ENCODE data around the gene MKNK1.

The MKNK1 gene

DNA sequence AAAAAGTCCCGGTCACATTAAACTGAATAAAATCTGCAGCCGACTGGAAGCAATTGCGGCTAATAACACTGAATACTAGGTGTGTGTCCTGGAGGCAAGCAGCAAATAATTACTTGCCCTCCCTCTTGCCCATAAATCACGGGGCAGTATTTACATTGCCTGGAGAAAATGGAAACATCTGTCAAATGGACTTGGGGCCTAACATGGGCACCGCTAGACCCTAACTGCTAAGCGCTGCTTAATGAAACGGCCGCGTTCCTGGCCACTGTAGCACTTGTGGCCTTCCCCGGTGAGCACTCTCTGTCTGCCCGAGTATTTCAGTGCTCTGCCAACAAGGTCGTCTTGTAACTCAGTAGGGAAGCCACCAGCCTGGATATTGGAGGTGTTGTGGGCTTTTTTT lies 28.8 kb downstream of the MKNK1 start:
- TF ChIP-seq POLR2AphosphoS5 (IDR thresholded peaks at IDR 0.05; ENCODE audit: low read depth, low read length) = no peak
- no peak for TF ChIP-seq TAF1 (IDR thresholded peaks at IDR 0.05; ENCODE audit: borderline replicate concordance, low read depth, low read length)
- no peak for TF ChIP-seq POLR2A (IDR thresholded peaks at IDR 0.05; ENCODE audit: low read depth, low read length)
- FAIRE-seq (no peak), DNase-seq (ENCODE audit: insufficient read length) (no peak)

GRCh38 chr1:46571691-46572225 lies 32.3 kb downstream of the MKNK1 start:
- FAIRE-seq (no peak), DNase-seq (ENCODE audit: insufficient read length) (no peak)
- TF ChIP-seq TAF1 (IDR thresholded peaks at IDR 0.05; ENCODE audit: borderline replicate concordance, low read depth, low read length) = no peak
- TF ChIP-seq POLR2AphosphoS5 (IDR thresholded peaks at IDR 0.05; ENCODE audit: low read depth, low read length) = no peak
- no peak for TF ChIP-seq POLR2A (IDR thresholded peaks at IDR 0.05; ENCODE audit: low read depth, low read length)

- DNase-seq (ENCODE audit: insufficient read length) = no peak
- FAIRE-seq = no peak
- TF ChIP-seq POLR2AphosphoS5 (IDR thresholded peaks at IDR 0.05; ENCODE audit: low read depth, low read length) = no peak
- TF ChIP-seq POLR2A (IDR thresholded peaks at IDR 0.05; ENCODE audit: low read depth, low read length) = no peak
- no peak for TF ChIP-seq TAF1 (IDR thresholded peaks at IDR 0.05; ENCODE audit: borderline replicate concordance, low read depth, low read length)
Observed at GRCh38 chr1:46569884-46570725, 34.0 kb downstream of the MKNK1 start.

- no peak for FAIRE-seq
- TF ChIP-seq POLR2AphosphoS5 (IDR thresholded peaks at IDR 0.05; ENCODE audit: low read depth, low read length) = no peak
- TF ChIP-seq POLR2A (IDR thresholded peaks at IDR 0.05; ENCODE audit: low read depth, low read length) = no peak
- TF ChIP-seq TAF1 (IDR thresholded peaks at IDR 0.05; ENCODE audit: borderline replicate concordance, low read depth, low read length) = no peak
- DNase-seq (ENCODE audit: insufficient read length) = no peak
Observed at GRCh38 chr1:46569116-46569515, 35.0 kb downstream of the MKNK1 start.

GRCh38 chr1:46568461-46568891 lies 35.6 kb downstream of the MKNK1 start:
- DNase-seq (ENCODE audit: insufficient read length) = no peak
- FAIRE-seq = no peak
- no peak for TF ChIP-seq POLR2A (IDR thresholded peaks at IDR 0.05; ENCODE audit: low read depth, low read length)
- TF ChIP-seq TAF1 (IDR thresholded peaks at IDR 0.05; ENCODE audit: borderline replicate concordance, low read depth, low read length) = no peak
- no peak for TF ChIP-seq POLR2AphosphoS5 (IDR thresholded peaks at IDR 0.05; ENCODE audit: low read depth, low read length)

- FAIRE-seq (no peak), DNase-seq (ENCODE audit: insufficient read length) (no peak)
- TF ChIP-seq POLR2AphosphoS5 (IDR thresholded peaks at IDR 0.05; ENCODE audit: low read depth, low read length) (no peak), POLR2A (IDR thresholded peaks at IDR 0.05; ENCODE audit: low read depth, low read length) (no peak), TAF1 (IDR thresholded peaks at IDR 0.05; ENCODE audit: borderline replicate concordance, low read depth, low read length) (no peak)
Observed at GRCh38 chr1:46563341-46563740, 40.7 kb downstream of the MKNK1 start.

- no peak for FAIRE-seq
- DNase-seq (ENCODE audit: insufficient read length) = no peak
- TF ChIP-seq TAF1 (IDR thresholded peaks at IDR 0.05; ENCODE audit: borderline replicate concordance, low read depth, low read length) (no peak), POLR2A (IDR thresholded peaks at IDR 0.05; ENCODE audit: low read depth, low read length) (no peak)
Observed at GRCh38 chr1:46562498-46562897, 41.6 kb downstream of the MKNK1 start.

DNA sequence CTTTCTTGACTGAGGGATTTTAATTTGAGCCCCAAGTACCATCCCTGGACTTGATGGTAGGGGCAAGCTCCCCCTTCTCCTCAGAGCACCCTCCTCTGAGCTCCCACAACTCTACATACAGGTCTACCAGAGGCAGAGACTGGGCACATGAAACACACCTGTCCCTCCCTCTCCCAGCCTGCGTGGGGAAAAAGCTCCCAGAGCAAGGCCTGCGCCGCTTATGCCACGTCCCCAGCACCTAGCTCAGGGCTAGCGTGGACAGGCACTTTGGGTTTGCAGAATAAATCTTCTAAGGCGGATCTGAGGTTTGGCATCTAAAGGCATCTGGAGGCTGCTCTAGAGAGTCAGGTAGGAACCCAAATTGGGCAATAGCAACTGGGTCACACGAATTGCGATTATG lies 45.1 kb downstream of the MKNK1 start:
- TF ChIP-seq POLR2AphosphoS5 (IDR thresholded peaks at IDR 0.05; ENCODE audit: low read depth, low read length) (no peak), POLR2A (IDR thresholded peaks at IDR 0.05; ENCODE audit: low read depth, low read length) (no peak), TAF1 (IDR thresholded peaks at IDR 0.05; ENCODE audit: borderline replicate concordance, low read depth, low read length) (no peak)
- no peak for FAIRE-seq

GRCh38 chr1:46558141-46558963 lies 45.7 kb downstream of the MKNK1 start:
- TF ChIP-seq TAF1 (IDR thresholded peaks at IDR 0.05; ENCODE audit: borderline replicate concordance, low read depth, low read length) = no peak
- no peak for TF ChIP-seq POLR2AphosphoS5 (IDR thresholded peaks at IDR 0.05; ENCODE audit: low read depth, low read length)
- TF ChIP-seq POLR2A (IDR thresholded peaks at IDR 0.05; ENCODE audit: low read depth, low read length) = no peak
- DNase-seq (ENCODE audit: insufficient read length) (no peak), FAIRE-seq (no peak)

More for the DNA sequence above, 45.1 kb downstream of the MKNK1 start:
- DNase-seq (ENCODE audit: insufficient read length) = no peak

DNA sequence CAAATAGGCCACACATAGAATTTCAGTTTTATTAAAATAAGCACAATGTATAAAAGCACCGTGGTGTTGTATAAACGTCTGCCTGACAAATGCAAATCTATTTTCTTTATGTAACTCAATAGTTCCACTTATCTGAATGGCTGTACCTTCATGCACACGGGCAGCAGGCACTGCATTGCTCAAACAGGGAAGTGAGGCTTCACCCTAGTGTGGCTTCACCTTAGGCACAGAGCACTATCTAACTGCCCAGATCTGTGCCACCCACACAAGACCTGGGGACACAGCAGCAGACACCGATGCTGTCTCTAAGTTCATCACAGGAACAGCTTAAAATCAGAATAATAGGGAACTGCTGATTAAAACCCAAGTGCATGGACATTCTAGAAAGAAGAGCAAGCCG lies 46.7 kb downstream of the MKNK1 start:
- FAIRE-seq (no peak), DNase-seq (ENCODE audit: insufficient read length) (no peak)
- no peak for TF ChIP-seq POLR2AphosphoS5 (IDR thresholded peaks at IDR 0.05; ENCODE audit: low read depth, low read length)
- no peak for TF ChIP-seq POLR2A (IDR thresholded peaks at IDR 0.05; ENCODE audit: low read depth, low read length)
- TF ChIP-seq TAF1 (IDR thresholded peaks at IDR 0.05; ENCODE audit: borderline replicate concordance, low read depth, low read length) = no peak

DNA sequence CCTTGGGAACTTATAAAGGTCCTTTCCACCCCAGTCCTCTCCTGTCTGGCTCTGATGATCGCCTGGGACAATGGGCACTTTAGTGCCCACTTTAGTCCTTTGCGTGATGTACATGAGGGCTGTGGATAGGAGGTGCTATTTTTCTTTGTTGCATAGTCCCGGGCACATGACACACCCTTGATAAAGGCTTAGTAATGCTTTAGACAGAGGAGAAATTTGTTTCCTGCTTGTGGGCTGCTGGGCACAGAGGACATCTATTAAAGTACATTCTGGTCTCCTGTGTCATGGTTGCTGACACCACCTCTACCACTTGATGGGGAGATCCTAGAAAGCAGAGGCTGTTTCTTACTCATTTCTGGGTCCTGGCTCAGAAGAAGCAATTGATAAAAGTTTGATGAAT lies 47.2 kb downstream of the MKNK1 start:
- DNase-seq (ENCODE audit: insufficient read length) = no peak
- TF ChIP-seq POLR2AphosphoS5 (IDR thresholded peaks at IDR 0.05; ENCODE audit: low read depth, low read length) (no peak), TAF1 (IDR thresholded peaks at IDR 0.05; ENCODE audit: borderline replicate concordance, low read depth, low read length) (no peak), POLR2A (IDR thresholded peaks at IDR 0.05; ENCODE audit: low read depth, low read length) (no peak)
- FAIRE-seq = no peak
